HG02571 (cell line): Measurements from ENCODE around the gene MRPL40.

Experiments used
- ATAC-seq: cut with Tn5 transposase; IDR thresholded peaks from one replicate; pipeline ENCODE4 v1.9.1; 2021; ENCODE audit warnings: mild to moderate bottlenecking, moderate library complexity; ENCODE audit not compliant: unreplicated experiment

Gene MRPL40

GRCh38 chr22:19457828-19458428 lies 25.6 kb downstream of the MRPL40 start:
- no peak for ATAC-seq

GRCh38 chr22:19460036-19460435 lies 27.7 kb downstream of the MRPL40 start:
- ATAC-seq, result no peak

DNA sequence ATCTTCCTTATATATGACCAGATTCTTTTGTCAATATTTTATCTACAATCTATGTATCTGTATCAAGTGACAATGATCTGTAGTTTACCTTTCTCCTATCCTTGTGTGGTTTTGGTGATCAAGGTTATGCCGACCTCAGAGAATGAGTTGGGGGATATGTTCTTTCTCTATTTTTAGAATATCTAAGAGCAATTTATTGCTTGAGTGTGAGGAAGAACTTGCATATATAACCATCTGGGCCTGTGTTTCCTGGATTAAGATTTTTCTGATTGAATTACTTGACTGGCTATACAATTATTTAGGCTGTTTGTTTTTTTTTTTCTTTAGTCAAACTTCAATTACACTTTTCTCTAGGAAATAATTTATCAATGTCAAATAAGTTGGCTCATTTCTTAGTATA lies 29.2 kb downstream of the MRPL40 start:
- no peak for ATAC-seq

- ATAC-seq, result no peak
Measured at GRCh38 chr22:19463008-19463407, 30.7 kb downstream of the MRPL40 start.

- no peak for ATAC-seq
Measured at GRCh38 chr22:19463491-19464469, 31.4 kb downstream of the MRPL40 start.

DNA sequence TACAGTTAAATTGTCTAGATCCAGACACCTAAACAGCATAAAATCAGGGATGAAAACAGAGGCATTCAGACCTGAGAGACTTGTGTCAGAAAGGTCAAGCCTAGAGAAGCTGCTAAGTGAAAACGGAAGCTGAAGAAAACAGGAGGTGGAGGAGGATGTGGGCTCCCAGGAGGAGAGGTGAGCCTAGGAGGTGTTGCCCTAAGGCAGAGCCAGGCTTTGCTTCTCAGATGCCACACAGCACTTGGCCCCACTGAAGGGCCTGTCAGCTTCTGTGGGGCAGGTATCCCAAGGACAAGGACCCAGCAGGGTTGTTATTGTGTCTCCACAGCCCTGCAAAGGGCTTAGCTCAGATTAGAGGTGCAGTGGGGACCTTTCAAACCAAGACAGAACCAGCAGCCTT lies 32.2 kb downstream of the MRPL40 start:
- ATAC-seq, result no peak

DNA sequence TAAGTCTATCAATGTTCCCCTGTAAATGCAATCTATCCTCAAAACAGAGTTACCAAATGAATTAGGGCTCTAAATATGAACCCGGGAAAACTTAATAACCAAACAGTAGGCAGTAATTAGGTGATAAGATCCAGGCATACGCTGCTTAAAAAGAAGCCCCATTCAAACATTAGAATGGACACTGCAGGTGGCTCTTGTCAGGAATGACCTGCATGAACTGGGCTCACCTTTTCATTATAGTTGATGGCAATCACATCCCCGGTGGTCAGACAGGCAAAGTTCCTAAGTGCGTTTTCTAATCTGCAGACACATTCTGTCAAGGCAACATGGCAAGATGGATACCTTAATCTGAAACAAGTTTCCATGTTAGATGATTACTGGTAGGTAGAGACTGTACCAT lies 32.6 kb downstream of the MRPL40 start:
- ATAC-seq, result no peak

DNA sequence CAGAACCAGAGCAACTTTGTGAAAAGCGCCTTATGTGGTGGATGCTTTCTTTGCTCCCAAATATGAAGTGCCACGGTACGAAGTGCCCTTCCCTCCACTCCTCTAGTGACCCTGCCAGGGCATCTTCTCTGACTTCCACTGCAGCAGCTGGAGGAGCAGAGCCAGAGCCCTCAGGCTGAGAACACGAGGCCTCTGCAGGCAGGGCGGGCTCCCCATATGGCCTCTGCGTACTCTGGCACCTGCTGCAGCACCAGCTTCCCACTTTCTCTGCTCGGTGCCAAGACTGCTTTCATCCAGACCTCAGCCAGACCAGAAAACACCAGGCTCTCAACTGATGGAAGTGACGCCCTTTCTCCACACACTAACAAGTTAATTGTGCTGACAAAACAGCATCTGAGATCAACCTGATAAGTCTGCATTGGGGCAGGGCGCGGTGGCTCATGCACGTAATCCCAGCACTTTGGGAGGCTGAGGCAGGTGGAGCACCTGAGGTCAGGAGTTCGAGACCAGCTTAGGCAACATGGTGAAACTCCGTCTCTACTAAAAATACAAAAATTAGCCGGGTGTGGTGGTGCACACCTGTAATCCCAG lies 33.9 kb downstream of the MRPL40 start:
- ATAC-seq, result no peak

DNA sequence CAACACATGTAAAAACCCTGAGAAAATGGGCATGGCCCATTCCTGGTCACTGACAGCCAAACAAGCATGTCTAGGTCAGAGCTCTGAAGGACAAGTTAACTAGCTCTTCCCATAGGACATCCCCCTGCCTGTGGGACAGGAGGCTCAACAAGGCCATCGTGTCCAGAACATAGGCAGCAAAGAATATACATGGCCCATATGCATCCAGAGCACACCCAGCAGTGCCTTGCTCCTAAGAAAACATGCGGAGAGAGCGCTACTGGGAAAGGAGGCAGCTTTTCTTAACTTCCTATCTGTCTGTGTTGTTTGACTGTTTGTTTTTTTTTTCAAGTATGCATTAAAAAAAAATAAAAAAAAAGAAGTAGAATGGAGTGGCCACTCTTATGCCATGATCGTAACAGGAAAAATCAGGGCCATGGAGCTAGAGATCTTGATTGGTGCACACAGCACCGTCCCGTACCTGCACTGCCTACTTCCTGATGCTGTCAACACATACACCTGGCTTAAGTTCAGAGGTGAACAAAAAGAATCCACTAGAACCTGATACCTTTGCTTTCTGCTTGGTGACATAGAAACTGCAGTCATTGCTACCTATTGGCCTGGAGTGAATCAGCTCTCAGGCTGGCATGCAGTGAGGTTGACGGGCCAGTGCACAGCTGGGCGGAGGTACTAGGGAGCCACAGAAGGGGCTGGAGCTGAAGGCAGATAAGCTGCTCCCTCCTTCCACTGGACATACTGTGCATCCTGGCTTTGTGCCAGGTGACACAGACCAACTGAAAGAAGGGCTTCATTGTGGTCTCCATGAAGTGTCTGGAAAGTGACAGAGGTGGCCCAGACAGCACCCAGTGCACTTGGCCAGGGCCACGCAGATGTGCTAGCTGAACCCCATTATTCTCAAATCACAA lies 34.8 kb downstream of the MRPL40 start:
- no peak for ATAC-seq

DNA sequence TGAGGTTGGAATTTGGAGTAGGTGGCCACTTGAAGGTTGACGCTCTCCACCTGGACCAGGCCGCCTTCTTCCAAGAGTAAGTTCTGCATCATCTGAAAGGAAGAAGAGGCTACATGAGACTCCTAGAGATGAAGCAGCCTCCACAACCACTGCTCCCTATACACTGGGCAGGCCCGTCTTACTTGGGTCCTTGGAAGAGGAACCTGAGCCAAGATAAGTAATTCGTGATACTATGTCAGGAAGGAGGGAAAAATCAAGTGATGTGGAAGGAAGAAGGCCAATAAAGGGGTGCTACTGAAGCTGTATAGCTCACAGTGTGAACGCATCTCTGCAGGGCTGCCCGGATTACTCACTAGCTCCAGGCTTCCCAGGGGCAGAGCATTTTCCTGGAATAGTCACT lies 35.6 kb downstream of the MRPL40 start:
- no peak for ATAC-seq

GRCh38 chr22:19469421-19469820 lies 37.1 kb downstream of the MRPL40 start:
- ATAC-seq, result no peak

DNA sequence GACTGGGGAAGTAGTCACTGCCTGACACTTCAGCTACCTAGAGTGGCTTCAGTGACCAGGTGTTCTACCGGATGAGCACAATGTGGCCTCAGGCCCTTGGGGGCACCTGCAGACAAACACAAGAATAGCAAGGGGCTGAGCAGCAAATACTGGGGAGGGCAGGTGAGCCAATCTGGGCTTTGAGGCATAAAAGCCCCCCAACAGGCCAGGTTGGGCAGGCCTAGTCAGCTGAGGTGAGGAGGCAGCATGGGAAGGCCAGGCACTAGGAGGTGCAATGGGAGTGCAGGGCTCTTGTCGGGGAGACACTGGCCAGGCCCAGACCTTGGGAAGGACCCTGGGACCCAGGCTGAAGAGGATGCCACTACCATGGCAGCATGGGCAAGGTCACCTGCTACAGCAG lies 37.7 kb downstream of the MRPL40 start:
- ATAC-seq, result no peak

- no peak for ATAC-seq
Measured at GRCh38 chr22:19471572-19471971, 39.2 kb downstream of the MRPL40 start.

- no peak for ATAC-seq
Measured at GRCh38 chr22:19472233-19472632, 39.9 kb downstream of the MRPL40 start.

- no peak for ATAC-seq
Measured at GRCh38 chr22:19473578-19473977, 41.2 kb downstream of the MRPL40 start.

DNA sequence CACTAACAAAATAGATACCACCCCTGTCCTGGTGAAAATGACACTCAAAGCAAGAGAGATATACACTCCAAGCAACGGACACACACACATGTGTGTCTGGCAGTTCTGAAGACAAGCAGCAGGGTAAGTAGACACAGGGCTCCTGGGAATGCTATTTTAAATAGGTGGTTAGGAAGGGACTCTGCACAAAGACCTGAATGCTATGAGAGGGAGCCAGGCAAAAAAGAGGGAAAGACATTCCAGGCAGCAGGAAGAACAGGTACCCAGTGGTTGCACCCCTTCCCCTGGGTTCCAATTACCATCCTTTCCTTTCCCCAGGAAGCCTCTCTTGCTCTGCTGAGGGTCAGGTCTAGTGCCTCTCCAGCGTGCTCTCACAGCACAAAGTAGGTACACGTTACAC lies 43.7 kb downstream of the MRPL40 start:
- ATAC-seq, result no peak

DNA sequence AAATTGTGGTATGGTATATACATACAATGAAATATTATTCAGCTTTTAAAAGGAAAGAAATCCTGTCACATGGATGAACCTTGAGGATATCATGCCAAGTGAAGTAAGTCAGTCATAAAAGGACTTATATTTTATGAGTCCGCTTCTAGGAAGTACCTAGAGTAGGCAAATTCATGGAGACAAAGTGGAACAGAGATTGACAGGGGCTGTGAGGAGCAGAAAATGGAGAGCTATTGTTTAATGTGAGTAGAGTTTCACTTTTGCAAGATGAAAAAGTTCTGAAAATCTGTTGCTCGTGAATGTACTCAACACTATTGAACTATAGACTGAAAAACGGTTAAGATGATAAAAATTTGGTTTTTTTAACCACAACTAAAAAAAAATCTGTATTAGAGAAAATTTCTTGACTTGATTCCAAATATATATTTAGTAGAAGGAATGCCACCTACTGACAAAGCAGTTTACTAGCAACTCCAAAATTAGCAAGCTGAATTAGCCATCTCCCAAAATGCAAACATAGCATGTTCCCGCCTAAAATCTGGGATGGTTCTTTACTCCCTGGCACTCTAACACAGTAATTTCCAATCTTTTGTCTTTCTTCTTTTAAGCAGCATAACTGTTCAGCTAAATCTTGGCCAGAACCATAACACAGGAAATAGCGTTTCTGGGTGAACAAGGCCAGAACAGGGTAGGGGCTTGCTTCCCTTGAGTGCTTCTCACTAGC lies 45.1 kb downstream of the MRPL40 start:
- no peak for ATAC-seq

DNA sequence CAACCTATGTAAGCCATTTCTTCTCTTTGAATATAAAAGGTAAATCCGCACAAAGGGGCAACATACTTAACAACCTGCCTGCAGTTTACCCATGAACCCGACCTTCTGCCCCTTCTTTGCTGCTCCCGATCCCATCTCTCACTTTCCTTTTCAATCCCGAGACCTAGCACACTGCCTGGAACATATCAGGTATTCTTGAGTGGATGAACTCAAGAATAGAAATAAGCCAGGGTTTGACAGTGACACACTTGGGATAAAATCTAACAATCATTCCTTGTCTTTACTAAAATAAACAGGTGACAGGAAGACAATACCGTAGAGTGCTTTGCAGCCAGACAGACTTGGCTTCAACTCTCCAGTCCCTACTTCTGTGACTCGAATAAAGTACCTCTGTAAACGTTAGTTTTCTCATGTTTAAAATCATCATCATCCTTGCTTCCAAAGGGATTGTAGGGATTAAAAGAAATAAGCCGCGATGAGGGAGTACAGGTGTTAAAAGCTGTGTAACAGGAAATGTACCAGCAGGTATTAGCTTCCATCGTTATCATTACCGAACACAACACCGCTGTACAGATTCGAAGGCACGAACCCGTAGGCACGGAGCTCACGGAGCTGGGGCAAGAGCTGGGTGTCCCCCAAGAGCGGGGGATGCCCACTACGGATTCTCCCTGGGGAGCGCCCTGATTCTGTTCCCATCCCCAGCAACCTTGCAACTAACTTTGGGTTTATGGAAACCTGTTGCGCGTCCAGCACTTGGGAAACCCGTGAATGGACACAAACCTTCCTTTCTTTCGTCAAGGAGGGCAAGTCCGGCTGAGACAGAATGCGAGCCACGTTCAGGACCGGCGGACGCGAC lies 45.9 kb downstream of the MRPL40 start:
- ATAC-seq, result no peak

DNA sequence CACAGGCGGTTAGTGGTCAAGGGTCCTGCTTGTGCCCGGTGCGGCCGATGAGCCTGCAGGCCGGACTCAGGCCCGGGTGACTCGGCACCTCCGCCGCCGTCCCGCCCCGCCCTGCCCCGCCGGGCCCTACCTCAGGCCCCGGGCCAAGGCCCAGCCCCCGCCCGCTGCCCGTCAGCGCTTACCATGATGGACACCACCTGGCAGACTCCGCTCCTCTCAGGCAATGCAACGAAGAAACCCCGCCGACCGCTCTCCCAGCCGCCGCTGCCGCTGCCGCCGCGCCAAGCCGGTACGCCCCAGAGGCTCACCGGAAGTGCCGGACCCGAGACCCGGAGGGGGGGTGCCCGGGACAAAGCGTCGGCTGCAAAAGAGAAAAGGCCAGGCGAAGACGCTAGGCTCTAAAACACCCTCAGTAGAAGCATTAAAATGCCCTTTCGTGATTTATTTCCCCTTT lies 46.6 kb downstream of the MRPL40 start, which contains the start of gene UFD1:
Gene UFD1 (minus strand): TSS at position 293 of the 454 bp plus-strand sequence. CDS start 108 bp downstream, at position 185.
- ATAC-seq, result peak; percentile 37
